Measurements from ENCODE around the gene MDFI. TPM values are rescaled to one million over a fixed set of nuclear protein-coding genes. Genes with fewer than 3 reads are reported as not detected.

Gene MDFI
- total RNA-seq, 1 experiment from 2014 or later: 86.2 TPM

GRCh38 chr6:41624621-41625380 lies 13.5 kb upstream of the MDFI start:
- Mint-ChIP-seq H3K9me3 (peaks cover 23% of the 10 kb centered on the region), H3K4me1 (peaks cover 27% of the 10 kb centered on the region), H3K36me3 (peaks cover 19% of the 10 kb centered on the region), H3K27ac (no peak overlapping the region), H3K27me3 (ENCODE audit: low read depth) (peaks cover 4% of the 10 kb centered on the region), H3K4me3 (no peak overlapping the region)
- TF ChIP-seq CREB1 (CRISPR knock-in tag; IDR thresholded peaks at IDR 0.05) (no peak), RORB (CRISPR knock-in tag; IDR thresholded peaks at IDR 0.05) (no peak), KAT7 (CRISPR knock-in tag; IDR thresholded peaks at IDR 0.05; ENCODE audit: borderline replicate concordance) (no peak), IRF2 (CRISPR knock-in tag; IDR thresholded peaks at IDR 0.05; ENCODE audit: borderline replicate concordance, low read depth) (no peak), NFYB (CRISPR knock-in tag; conservative IDR thresholded peaks at IDR 0.05; ENCODE audit: low read depth) (no peak), ZNF423 (CRISPR knock-in tag; IDR thresholded peaks at IDR 0.05) (no peak), OVOL2 (CRISPR knock-in tag; IDR thresholded peaks at IDR 0.05; ENCODE audit: borderline replicate concordance) (no peak), ZNF232 (CRISPR knock-in tag; IDR thresholded peaks at IDR 0.05) (no peak), JUN (CRISPR knock-in tag; IDR thresholded peaks at IDR 0.05) (no peak), NR3C1 (CRISPR knock-in tag; conservative IDR thresholded peaks at IDR 0.05; ENCODE audit: low read depth) (no peak), ZNF532 (CRISPR knock-in tag; IDR thresholded peaks at IDR 0.05; ENCODE audit: borderline replicate concordance) (no peak), ZNF396 (CRISPR knock-in tag; IDR thresholded peaks at IDR 0.05; ENCODE audit: borderline replicate concordance) (no peak), CREM (CRISPR knock-in tag; IDR thresholded peaks at IDR 0.05) (no peak), IRF1 (CRISPR knock-in tag; IDR thresholded peaks at IDR 0.05) (no peak), GRHL2 (CRISPR knock-in tag; IDR thresholded peaks at IDR 0.05; ENCODE audit: insufficient replicate concordance, severe bottlenecking) (no peak), SMAD4 (CRISPR knock-in tag; IDR thresholded peaks at IDR 0.05) (no peak)
- TF ChIP-seq, protein P1, sequence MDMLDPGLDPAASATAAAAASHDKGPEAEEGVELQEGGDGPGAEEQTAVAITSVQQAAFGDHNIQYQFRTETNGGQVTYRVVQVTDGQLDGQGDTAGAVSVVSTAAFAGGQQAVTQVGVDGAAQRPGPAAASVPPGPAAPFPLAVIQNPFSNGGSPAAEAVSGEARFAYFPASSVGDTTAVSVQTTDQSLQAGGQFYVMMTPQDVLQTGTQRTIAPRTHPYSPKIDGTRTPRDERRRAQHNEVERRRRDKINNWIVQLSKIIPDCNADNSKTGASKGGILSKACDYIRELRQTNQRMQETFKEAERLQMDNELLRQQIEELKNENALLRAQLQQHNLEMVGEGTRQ (CRISPR knock-in tag; IDR thresholded peaks at IDR 0.05): no peak
- POLR2A ChIA-PET: no interaction called here
- DNase-seq (ENCODE audit: low spot score) (no peak), ATAC-seq (no peak)
- CTCF ChIA-PET: interaction anchor here (0.9 to 1.8 kb wide), 3 partner anchors 22 to 257 kb away, joined by 3 to 6 read pairs (median 4); no protein-coding TSS in a partner anchor

GRCh38 chr6:41625442-41625841 lies 12.8 kb upstream of the MDFI start:
- DNase-seq (ENCODE audit: low spot score) (no peak), ATAC-seq (no peak; the same call in 1 of the 2 replicates)
- H3K27me3 Mint-ChIP-seq (ENCODE audit: low read depth): peaks cover 8% of the 10 kb centered on the region
- CTCF ChIA-PET: interaction anchor here (0.8 to 1.8 kb wide), 4 partner anchors 23 to 258 kb away, joined by 3 to 6 read pairs (median 4); no protein-coding TSS in a partner anchor
- no peak overlapping the region for H3K4me3 Mint-ChIP-seq
- H3K9me3 Mint-ChIP-seq: peaks cover 19% of the 10 kb centered on the region
- H3K36me3 Mint-ChIP-seq: peaks cover 16% of the 10 kb centered on the region
- POLR2A ChIA-PET: no interaction called here
- H3K4me1 Mint-ChIP-seq: peaks cover 27% of the 10 kb centered on the region
- no peak overlapping the region for H3K27ac Mint-ChIP-seq
- TF ChIP-seq FOXP4 (CRISPR knock-in tag; IDR thresholded peaks at IDR 0.05) (no peak), CREM (CRISPR knock-in tag; IDR thresholded peaks at IDR 0.05) (no peak), IRF1 (CRISPR knock-in tag; IDR thresholded peaks at IDR 0.05) (no peak), HMGXB4 (CRISPR knock-in tag; IDR thresholded peaks at IDR 0.05) (no peak), SMAD4 (CRISPR knock-in tag; IDR thresholded peaks at IDR 0.05) (no peak), ATF2 (CRISPR knock-in tag; IDR thresholded peaks at IDR 0.05; ENCODE audit: borderline replicate concordance, low read depth) (no peak), NFATC4 (CRISPR knock-in tag; IDR thresholded peaks at IDR 0.05) (no peak), CREB1 (CRISPR knock-in tag; IDR thresholded peaks at IDR 0.05) (no peak)
